GM19395 (cell line): ENCODE data around the gene TRABD2B.

ENCODE experiments used
- ATAC-seq: cut with Tn5 transposase; IDR thresholded peaks from one replicate; pipeline ENCODE4 v1.9.1; 2021; ENCODE audit warnings: mild to moderate bottlenecking, moderate library complexity; ENCODE audit not compliant: unreplicated experiment

TRABD2B gene

DNA sequence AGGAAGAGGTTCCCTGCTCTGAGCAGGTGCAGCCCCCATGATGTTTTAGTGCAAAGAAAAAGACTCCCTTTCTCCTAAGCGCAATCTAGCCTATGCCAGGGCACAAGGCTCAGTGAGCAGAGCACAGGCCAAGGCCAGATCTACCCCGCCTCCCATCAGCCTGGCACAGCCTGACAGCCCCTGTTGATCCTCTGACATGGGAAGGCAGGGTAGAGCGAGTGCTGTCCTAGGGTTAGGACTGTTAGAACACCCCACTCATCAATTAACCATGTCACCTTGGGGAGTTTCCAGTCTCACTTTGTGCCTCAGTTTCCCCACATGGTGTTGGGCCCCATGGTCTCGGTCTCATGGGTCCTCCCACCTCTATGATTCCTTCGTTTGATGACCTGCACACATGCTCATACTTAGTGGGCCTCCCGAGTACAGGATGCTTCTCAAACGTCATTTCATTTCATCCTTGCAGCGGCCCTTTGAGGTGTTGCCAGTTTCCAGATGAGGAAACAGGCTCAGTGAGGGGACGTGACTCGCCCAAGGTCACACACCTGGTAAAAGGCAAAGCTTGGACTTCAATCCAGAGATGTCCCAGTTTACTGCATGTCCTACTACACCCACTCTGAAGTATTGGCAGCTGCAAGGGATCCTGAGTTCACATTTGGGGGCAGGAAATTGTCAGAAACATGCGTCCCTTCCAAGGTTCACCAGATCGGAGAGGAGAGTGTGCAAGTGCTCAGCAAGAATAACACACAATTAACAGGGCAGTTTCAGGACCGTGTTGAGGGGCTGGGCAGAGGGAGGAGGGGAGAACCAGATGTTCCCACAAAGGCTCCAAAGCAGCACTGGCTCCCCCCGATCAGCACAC is 213.3 kb downstream of the TRABD2B start:
- no peak for ATAC-seq

DNA sequence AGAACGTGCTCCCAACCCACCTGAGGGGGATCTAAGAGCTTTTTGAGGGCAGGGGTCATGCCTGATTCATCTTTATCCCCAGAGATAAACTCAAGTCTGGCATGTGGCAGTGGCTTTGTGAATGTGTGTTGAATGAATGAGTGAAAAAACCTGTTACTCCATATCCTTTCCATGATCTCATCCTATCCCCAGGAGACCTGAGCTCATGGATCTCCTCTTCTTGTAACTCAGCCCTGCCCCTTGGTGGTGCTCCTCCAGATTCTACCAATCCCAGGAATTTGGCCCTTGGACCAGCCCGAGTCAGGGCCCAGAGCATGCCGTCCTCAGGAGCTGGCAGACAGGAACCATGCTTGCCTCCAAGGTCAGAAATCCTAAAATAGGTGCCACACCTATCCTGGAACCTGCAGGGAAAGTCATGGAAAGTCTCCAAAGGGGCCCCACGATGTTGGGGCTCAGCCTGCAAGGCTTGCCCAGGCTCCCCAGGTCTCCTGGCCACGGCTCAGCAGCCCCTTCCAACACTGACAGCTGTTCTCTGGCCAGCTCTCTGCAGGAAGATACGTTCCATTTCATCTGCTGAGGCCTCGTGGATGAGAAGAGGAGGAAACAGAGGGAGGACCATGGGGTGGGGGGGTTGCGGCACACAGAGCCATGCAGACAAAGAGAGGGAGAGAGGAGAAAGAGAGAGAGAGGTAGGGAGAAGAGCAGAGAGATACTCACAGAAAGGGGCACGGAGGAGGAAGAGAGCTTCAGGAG is 214.6 kb downstream of the TRABD2B start:
- no peak for ATAC-seq

GRCh38 chr1:47781171-47781959 is 215.8 kb downstream of the TRABD2B start:
- no peak for ATAC-seq

- ATAC-seq = no peak
Observed at GRCh38 chr1:47780469-47780995, 216.7 kb downstream of the TRABD2B start.

GRCh38 chr1:47779613-47780012 is 217.6 kb downstream of the TRABD2B start:
- ATAC-seq = no peak

DNA sequence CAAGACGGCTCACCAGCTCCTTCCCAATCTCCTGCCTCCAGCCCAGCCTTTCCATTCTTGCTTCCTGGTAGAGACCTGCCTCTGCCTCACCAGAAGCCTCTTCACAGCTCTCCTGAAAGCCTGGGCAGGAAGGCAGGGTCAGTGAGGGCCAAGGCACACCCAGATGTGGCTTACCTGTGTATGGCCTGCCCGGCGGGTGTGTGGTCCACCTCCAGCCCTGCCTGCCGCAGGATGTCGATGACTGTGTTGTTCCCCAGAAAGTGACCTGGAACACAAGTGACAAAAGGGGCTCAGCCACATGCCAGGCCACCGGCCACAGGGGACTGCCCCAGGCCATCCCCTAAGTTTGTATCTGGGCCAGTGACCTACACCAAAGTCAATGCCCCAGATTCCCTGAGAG is 218.9 kb downstream of the TRABD2B start:
- ATAC-seq = no peak

GRCh38 chr1:47777322-47777721 is 219.9 kb downstream of the TRABD2B start:
- no peak for ATAC-seq

- ATAC-seq = no peak
Observed at GRCh38 chr1:47776667-47777131, 220.5 kb downstream of the TRABD2B start.

DNA sequence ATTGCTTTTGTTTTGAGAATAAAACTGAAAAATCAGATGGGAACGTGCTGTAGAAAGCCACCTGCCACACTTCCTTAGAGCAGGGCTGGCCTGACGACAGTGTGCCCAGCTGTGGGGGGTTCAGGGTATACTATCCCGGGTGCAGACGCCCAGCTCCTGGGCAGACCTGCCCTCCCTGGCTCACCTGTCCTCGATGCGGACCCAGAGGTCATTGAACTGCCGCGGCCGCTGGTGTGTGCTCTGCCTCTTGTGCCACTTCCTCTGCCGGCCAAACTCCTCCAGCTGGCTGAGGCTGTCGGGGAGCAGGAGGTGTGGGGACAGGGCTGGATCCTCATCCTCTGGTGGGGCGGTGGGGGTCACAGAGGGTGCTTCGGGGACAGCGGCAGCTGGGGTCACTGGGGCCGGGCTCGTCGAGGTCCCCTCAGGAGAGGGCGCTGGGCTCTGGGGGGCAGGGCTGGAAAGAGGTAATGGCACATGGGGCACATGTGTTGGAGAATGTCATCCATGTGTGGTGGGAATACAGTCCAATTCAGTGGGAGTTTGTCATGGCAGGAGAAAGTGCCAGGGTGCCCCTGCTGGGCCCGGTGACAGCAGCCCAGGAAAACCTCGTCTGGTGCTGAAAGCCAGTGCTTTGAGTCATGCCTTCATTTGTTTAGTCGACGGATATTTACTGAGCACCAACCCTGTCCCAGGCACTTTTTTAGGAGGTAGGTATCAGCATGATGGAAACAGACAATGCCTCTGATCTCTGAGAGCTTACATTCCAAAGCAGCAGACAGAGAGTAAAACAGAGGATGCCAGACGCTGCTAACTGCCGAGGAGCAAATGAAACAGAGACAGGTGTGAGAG is 222.0 kb downstream of the TRABD2B start:
- ATAC-seq = no peak

- no peak for ATAC-seq
Observed at GRCh38 chr1:47772960-47773682, 224.1 kb downstream of the TRABD2B start.

GRCh38 chr1:47772281-47772680 is 224.9 kb downstream of the TRABD2B start:
- no peak for ATAC-seq

GRCh38 chr1:47771751-47772150 is 225.4 kb downstream of the TRABD2B start:
- no peak for ATAC-seq

- ATAC-seq = no peak
Observed at GRCh38 chr1:47769983-47770382, 227.2 kb downstream of the TRABD2B start.

DNA sequence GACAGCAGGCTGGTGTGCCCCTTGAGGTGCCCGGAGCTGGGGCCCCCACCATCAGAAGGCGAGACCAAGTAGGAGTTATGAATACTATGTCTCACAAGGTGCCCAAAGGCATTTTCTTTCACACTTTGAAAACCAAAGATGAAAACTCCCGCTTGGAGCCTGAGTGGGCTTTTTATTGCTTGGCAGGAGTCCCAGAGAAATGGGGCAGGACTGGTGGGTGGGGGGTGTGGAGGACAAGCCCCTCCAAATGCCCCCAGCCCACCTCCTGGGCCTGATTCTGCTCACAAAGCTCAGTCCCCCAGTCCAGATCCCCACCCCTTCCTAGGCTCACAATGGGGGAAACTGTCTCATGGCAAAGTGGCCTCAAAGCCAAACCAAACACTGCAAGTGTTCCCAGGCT is 227.9 kb downstream of the TRABD2B start:
- ATAC-seq = no peak

DNA sequence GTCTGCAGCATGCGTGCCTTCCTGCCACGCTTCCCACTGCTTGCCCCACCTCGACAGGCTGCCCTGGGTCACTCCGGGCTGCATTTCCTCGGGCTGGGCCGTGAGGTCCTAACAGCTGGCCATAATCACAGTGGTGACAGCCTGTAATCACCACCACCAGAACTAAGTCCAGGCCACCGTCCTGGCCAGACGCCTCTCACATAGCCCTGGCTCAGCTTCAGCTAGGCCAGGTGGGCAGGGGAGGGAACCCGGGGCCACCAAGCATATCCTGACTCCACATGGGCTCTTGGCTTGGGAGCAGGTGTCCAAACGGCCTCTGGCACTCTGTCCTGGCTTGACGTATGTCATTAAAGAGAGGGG is 229.5 kb downstream of the TRABD2B start:
- ATAC-seq = no peak

DNA sequence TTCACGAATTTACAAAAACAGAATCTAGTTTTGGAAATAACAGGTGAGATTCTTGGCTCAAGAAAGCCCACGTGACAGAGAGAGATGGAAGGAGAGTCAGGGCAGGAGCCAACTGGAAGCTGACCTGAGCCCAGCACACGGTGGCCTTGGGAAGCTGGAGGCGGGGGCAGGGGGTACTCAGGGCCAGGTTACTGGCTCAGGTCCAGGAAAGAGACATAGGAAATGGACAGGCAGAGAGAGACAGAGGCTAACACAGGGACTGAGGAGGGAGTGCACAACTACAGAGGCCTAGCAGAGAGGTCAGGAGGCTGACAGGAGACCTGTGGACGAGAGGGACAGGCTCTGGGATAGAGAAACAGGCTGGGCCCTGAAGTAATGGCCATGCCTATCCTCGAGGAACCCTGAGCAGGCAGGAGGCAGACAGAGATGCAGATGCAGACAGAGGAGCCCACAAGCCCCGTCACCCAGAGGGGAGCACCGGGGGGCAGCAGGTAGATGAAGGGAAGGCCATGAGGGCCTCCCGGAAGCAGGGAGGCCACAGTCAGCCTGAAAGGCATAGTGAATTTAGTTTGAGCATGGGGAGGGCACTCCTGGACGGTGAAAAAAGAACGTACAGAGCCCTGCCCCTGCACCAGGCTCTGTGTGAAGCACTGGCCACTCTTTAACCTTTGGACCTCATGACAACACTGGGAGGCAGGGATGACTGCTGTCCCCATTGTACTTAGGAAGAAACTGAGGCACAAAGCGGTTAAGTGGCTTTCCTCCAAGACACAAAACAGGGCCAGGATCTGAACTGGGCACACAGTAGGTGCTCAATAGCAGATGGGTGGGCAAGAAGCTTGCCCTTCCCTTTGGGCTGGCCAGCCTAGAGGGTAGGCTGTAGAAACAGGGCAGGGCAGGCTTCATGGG is 230.1 kb downstream of the TRABD2B start:
- no peak for ATAC-seq

DNA sequence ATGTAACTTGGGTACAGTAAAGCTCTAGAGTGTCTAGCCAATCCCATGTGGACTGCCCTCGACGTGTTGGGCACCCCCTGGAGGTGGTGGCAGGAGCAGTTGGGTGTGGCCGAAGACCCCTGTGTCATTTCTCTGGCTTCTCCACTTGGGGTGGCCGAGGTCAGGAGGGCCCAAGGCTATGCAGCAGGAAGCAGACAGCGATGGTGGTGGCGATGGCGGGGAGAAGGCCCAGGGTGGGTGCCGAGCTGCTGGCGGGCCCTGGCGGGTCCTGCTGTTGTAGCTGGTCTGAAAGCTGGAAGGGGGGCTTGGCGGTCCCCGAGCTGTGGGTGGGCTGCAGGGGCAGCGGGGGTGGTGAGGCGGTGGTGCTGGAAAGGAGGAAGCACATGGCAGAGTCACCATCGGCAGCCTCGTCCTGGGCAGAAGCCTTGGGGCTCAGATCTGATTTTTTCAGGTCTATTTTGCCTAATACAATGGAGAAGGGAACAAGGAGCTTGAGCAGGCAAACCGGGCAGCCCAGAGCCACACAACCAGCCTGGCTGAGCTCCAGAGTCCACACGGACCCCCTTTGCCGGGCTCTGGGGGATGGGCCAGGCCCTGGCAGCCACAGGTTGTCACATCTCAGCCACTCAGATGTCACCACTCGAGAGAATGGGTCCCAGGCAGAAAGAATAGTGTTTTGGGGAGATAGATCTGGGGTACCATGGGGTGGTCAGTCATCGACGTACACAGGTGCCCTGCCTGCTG is 231.3 kb downstream of the TRABD2B start:
- ATAC-seq = no peak

DNA sequence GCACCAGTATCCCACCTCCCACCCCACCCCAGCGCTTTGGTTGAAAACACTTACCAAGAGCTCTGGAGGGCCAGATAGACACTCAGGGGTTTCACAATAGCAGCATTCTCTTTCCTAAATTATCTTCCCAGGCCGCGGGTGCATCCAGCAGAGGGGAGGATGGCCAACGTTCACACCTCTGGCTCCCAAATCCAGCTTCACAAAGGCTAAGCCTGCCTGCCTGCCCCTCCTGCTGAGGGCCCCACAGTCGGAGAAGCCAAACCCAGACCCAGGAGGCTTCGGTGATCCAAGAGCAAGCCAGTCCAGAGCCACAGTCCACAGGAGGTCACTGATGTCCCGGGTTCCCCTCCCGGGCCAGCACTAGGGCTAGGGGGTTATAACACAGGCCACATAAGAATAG is 231.9 kb downstream of the TRABD2B start:
- no peak for ATAC-seq
